ENCODE results near the gene IP6K3.

- TF ChIP-seq CTCF (IDR thresholded peaks at IDR 0.05; ENCODE audit: low read depth, low read length, poor library complexity, severe bottlenecking) = peak; percentile 92
- TF ChIP-seq EZH2phosphoT487 (IDR thresholded peaks at IDR 0.05; ENCODE audit: borderline replicate concordance, low read length) = no peak
Measured at GRCh38 chr6:33700391-33701050, 46.2 kb downstream of the IP6K3 start.

Measured in DOHH2 (cell line).